ENCODE results near the gene ZFP69.
"Not testable (repeated sequence)": the region's sequence is repeated elsewhere in the genome, so short reads cannot be mapped to it uniquely, and the experiment has no call there.

ZFP69 gene

DNA sequence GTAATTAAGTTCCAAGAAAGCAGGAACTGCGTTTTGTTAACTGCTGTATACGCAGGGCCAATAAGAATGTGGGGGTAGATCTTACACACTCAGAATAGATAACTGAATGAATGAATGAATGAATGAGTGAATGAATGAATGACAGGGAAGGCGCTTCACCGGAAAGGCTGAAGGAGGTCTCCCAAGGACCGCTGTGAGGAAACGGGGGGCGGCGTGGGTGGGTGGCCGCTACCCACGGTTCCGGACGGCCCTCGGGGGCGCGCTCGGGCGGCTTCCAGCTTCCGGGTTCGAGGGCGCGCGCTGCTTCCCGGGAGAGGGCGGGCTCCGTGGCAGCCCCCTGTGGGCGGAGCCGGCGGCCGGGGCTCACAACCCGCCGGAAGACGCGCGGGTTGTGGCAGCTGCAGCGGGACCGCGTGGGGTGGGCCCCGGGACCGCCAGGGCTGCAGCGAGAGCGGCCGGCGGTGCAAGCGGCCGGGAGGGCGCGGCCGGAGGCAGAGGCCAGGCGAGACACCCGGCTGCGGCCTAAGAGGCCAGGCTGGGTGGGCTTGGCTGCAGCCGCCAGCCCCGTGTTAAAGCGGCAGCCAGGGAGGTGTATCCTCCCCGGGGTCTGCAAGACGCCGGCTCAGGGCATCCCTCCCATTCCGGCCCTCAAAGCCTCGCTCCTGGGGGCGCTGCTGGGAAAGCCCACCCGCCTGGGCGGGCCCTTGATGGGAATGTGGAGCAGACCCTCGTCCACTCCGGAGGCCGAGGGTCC lies at the start of gene ZFP69:
Gene ZFP69, plus strand, starts transcription at position 367 of the 754 bp plus-strand sequence. CDS start 2,072 bp downstream, outside the sequence.
- peak; percentile 70 to 72 for DNase-seq

DNA sequence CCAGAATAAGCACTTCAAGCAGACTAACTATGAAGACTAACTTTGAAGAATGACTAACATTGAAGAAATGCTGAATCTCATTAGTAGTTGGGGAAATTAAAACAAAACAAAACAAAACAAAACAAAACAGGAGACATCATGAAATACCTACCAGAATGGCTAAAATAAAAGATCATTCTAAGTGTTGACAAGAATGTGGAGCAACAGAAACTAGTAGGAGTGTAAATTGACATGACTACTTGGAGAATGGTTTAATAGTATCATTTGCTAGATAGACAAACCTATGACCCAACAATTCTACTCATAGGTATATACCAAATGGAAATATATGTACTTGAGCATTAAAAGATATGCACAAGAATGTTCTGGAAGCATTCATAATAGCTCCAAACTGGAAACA lies 45.7 kb upstream of the ZFP69 start:
- no peak for DNase-seq

DNA sequence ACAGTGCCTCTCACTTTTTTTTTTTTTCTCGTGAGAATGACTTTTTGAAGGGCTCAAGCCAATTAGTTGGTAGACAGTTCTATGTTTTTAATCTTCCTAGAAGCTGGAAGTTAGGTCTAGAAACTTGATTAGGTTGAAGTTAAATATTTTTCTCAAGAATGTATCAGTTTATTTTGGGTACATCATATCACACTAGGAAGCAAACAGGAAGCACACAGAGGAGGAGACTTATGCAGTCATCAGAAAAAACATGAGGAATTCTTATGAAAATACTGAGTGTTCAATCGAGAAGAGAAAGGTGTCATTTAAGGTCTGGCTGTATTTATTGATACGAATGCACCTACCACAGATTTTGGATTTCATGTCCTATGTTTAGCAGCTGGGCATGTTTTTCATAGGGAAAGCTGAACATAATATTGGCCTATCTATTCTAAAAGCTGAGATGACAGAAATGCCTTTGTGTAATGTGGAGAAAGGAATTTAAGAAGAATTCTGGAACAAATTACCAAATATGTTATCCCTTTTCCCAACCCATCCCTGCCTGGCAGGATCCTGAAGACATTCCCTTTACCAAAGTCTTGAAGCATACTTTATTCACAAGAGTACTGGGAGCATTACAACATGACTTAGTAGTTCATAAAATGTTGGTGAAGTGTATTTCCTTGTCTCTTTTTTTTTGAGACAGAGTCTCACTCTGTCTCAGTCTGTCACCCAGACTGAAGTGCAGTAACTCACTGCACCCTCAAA lies 44.3 kb upstream of the ZFP69 start:
- DNase-seq = no peak

GRCh38 chr1:40435471-40435870 lies 41.6 kb upstream of the ZFP69 start:
- DNase-seq = no peak

DNA sequence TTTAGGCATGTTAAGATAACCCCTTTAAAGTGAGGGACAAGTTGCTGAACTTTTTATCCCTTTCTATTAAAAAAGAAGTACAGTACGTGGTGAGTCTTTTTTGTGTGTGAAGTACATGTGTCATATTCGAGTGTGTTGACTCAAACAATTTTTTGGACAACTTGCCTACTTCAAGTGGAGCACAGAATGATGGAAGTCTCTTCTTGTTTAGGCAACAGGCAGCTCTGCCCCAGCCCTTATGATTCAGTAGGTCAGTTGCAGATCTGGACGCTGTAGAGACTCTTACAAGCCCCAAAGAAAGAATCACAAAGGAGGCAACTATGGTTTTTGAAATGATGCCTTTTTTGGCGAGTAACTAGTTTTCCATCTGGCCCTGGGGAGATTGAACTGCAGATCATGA lies 41.2 kb upstream of the ZFP69 start:
- DNase-seq = no peak

- DNase-seq = peak in 1 of 2 experiments; percentile 3
These were observed 38.6 kb upstream of the ZFP69 start for GRCh38 chr1:40438391-40439015.

GRCh38 chr1:40439247-40439646 lies 37.8 kb upstream of the ZFP69 start:
- no peak for DNase-seq

DNA sequence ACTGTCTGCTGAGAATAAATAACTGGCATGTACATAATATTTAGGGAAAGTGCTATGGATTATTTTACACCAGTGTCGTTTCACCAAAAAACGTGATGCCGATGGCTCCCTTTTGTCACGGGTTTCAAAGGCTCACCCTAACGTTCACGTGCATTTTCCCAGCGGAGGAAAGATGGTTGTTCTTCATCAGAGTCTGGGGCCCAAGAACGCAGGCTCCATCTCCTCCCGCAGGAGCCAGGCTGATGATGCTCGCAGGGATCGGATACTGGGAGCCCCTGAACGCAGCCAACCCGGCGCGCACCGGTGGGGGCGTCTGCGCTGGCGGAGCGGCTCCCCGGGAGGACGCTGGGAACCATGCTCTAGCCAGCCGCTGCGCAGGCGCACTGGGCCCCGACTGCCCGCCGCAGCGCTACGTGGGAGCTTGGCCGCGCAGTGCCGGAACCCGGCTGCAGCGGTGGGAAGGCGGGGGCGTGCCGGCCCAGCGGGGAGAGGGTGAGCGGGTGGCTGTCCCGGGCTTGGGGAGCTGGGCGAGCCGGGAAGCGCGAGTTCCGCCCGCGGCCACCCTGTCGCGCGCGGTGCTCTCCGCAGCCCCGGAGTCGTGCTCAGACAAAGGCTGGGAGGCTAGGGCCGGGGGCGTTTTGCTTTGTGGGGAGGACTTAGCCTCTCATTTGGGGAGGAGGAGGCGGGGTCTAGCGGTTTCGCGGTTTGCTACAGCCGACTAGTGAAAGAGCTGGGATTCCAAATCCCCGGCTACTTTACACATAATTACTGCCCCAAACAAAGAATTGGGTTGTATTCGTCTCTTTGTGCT lies 27.2 kb upstream of the ZFP69 start, which contains the start of gene ZFP69B:
Gene ZFP69B, plus strand, starts transcription at position 793 of the 811 bp plus-strand sequence. CDS start 486 bp downstream, outside the sequence.
- DNase-seq = peak; percentile 86 to 90

- peak; percentile 77 to 92 for DNase-seq
These were observed 26.4 kb upstream of the ZFP69 start for GRCh38 chr1:40450495-40451237.

- peak in 1 of 2 experiments; percentile 11 for DNase-seq
These were observed 25.9 kb upstream of the ZFP69 start for GRCh38 chr1:40451238-40451585.

GRCh38 chr1:40454873-40455272 lies 22.2 kb upstream of the ZFP69 start:
- DNase-seq = no peak

- no peak for DNase-seq
These were observed 14.0 kb upstream of the ZFP69 start for GRCh38 chr1:40462956-40463590.

GRCh38 chr1:40469327-40469726 lies 7.8 kb upstream of the ZFP69 start:
- no peak for DNase-seq

DNA sequence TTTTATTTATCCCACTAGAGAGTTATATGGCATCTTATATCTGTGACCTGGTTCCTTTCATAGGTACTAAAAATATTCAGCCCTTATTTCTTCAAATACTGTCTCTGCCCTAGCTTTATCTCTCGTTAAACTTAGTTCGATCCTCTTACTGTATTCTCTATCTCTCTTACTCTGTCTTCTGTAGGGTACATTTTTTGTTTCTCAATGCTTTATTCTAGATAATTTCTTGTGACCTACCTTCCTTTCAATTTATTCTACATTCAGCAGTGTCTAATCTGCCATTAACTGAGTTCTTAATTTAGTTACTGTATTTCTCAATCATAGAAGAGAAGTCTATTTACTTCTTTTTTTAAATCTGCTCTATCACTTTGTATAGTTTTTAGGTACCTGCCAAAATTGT lies 1.8 kb upstream of the ZFP69 start:
- no peak for DNase-seq

- peak in 1 of 2 experiments; percentile 27 for DNase-seq
These were observed 576 bp downstream of the ZFP69 start for GRCh38 chr1:40477678-40478053.

DNA sequence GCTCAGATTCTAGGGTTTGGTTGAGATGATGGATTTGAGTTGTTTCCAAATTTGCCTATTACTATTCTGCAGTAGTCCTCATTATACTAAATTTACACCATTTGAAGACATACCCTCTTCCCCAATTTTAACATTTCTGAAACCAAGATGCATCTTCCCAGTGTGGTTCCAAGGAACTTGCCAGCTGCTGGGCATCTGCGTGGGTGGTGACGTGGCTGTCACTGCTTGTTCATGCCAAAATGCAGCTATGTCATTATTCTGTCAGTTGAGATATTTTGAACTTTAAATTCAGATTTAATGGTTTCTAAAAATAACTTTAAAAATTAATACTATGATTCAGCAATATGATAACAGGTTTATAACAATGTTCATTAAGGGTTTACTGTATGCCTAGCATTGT lies 1.2 kb downstream of the ZFP69 start:
- DNase-seq = no peak

DNA sequence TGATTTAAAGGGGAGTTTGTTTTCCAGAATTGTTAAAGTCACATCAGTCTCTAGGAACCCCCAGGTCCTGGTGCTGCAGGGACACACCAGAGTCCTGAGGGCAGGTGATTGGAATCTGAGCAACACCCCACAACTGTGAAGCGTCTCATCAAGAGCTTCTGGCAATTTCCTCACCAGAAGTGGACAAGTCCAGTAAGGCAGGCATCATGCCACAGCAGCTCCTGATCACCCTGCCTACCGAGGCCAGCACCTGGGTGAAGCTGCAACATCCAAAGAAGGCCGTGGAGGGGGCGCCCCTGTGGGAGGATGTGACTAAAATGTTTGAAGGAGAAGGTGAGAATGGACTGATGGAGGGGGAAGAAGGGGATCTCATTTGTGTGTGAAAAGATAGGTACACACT lies 2.1 kb downstream of the ZFP69 start:
- DNase-seq = no peak

- no peak for DNase-seq
These were observed 18.3 kb downstream of the ZFP69 start for GRCh38 chr1:40495315-40495903.

DNA sequence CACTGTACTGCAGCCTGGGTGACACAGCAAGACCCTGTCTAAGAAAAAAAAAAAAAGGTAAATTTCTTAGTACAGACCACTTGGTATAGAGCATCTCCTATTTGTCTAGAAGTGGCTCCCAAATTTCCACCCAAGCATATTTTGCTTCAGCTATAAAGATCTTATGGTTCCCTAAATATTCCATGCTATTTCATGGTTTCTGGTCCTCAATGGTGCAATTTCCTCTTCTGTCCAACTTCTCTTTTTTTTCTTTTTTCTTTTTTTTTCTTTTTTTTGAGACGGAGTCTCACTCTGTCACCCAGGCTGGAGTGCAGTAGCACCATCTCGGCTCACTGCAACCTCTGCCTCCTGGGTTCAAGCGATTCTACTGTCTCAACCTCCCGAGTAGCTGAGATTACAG lies 25.6 kb downstream of the ZFP69 start:
- DNase-seq = not testable (repeated sequence)

DNA sequence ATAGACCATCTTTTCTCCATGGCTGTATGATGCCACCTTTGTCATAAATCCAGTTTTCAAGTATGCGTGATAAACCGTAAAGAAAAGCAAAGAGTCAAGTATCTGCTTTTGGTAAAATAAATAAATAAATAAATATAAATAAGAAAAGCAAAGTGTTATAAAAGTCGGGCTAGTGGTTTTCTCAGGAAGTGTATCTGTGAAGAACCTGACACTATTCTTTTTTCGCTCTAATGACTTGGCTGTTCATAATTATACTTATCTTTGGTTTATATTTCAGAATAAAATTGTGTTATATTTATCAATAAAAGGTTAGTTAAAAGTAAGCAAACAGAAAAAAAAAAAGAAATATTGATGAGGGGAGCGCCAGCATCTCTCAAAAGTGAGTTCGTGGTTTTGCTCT lies 30.9 kb downstream of the ZFP69 start:
- DNase-seq = no peak
